Measurements from ENCODE around the gene ANO1.

ANO1 gene

GRCh38 chr11:70186936-70187335 is 108.8 kb downstream of the ANO1 start:
- no peaks in the 10 kb centered on the region for H3K36me3 ChIP-seq (ENCODE audit: insufficient read depth, low read length)
- no peaks in the 10 kb centered on the region for H3K4me1 ChIP-seq (ENCODE audit: insufficient read depth, low read length, severe bottlenecking)
- no peak overlapping the region for H3K9ac ChIP-seq (ENCODE audit: low read length)
- peaks cover 4% of the 10 kb centered on the region; the same call in 1 of the 2 replicates for H3K27me3 ChIP-seq (ENCODE audit: insufficient read depth, low read length)
- H3K79me2 ChIP-seq (ENCODE audit: insufficient read depth, low read length): no peaks in the 10 kb centered on the region
- no peaks in the 10 kb centered on the region for H3K9me2 ChIP-seq (ENCODE audit: low read depth, low read length)
- no peak overlapping the region for H3K4me2 ChIP-seq (ENCODE audit: low read length)
- TF ChIP-seq CTCF (IDR thresholded peaks at IDR 0.05; ENCODE audit: low read length) (no peak), EZH2 (IDR thresholded peaks at IDR 0.05; ENCODE audit: borderline replicate concordance, low read length) (no peak)
- no peaks in the 10 kb centered on the region for H3K9me3 ChIP-seq (ENCODE audit: low read length)
- H3F3A ChIP-seq (ENCODE audit: insufficient read depth, low read length): no peaks in the 10 kb centered on the region
- H3K4me3 ChIP-seq (ENCODE audit: low read depth, low read length, poor library complexity, severe bottlenecking): no peak overlapping the region
- no peak overlapping the region for H3K27ac ChIP-seq (ENCODE audit: low read depth, low read length, poor library complexity, severe bottlenecking)
- H4K20me1 ChIP-seq (ENCODE audit: insufficient read depth, low read length): no peaks in the 10 kb centered on the region
- H2AFZ ChIP-seq (ENCODE audit: low read length): no peak overlapping the region

DNA sequence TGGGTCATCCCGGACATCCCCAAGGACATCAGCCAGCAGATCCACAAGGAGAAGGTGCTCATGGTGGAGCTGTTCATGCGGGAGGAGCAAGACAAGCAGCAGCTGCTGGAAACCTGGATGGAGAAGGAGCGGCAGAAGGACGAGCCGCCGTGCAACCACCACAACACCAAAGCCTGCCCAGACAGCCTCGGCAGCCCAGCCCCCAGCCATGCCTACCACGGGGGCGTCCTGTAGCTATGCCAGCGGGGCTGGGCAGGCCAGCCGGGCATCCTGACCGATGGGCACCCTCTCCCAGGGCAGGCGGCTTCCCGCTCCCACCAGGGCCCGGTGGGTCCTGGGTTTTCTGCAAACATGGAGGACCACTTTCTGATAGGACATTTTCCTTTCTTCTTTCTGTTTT is 109.7 kb downstream of the ANO1 start:
- H3K27me3 ChIP-seq (ENCODE audit: insufficient read depth, low read length): peaks cover 4% of the 10 kb centered on the region; the same call in 1 of the 2 replicates
- no peak overlapping the region for H3K4me2 ChIP-seq (ENCODE audit: low read length)
- no peak for TF ChIP-seq EZH2 (IDR thresholded peaks at IDR 0.05; ENCODE audit: borderline replicate concordance, low read length)
- no peak for TF ChIP-seq CTCF (IDR thresholded peaks at IDR 0.05; ENCODE audit: low read length)
- no peaks in the 10 kb centered on the region for H3F3A ChIP-seq (ENCODE audit: insufficient read depth, low read length)
- H2AFZ ChIP-seq (ENCODE audit: low read length): no peak overlapping the region
- H3K4me1 ChIP-seq (ENCODE audit: insufficient read depth, low read length, severe bottlenecking): no peaks in the 10 kb centered on the region
- H3K79me2 ChIP-seq (ENCODE audit: insufficient read depth, low read length): no peaks in the 10 kb centered on the region
- no peaks in the 10 kb centered on the region for H3K9me3 ChIP-seq (ENCODE audit: low read length)
- H3K36me3 ChIP-seq (ENCODE audit: insufficient read depth, low read length): no peaks in the 10 kb centered on the region
- H4K20me1 ChIP-seq (ENCODE audit: insufficient read depth, low read length): no peaks in the 10 kb centered on the region
- H3K27ac ChIP-seq (ENCODE audit: low read depth, low read length, poor library complexity, severe bottlenecking): no peak overlapping the region
- no peak overlapping the region for H3K9ac ChIP-seq (ENCODE audit: low read length)
- no peaks in the 10 kb centered on the region for H3K9me2 ChIP-seq (ENCODE audit: low read depth, low read length)
- no peak overlapping the region for H3K4me3 ChIP-seq (ENCODE audit: low read depth, low read length, poor library complexity, severe bottlenecking)

GRCh38 chr11:70189622-70190021 is 111.5 kb downstream of the ANO1 start:
- Histone ChIP-seq H3K9me2 (ENCODE audit: low read depth, low read length) (no peaks in the 10 kb centered on the region), H3K79me2 (ENCODE audit: insufficient read depth, low read length) (no peaks in the 10 kb centered on the region), H3K9me3 (ENCODE audit: low read length) (no peaks in the 10 kb centered on the region), H3K4me2 (ENCODE audit: low read length) (no peak overlapping the region), H3K27me3 (ENCODE audit: insufficient read depth, low read length) (no peaks in the 10 kb centered on the region; the same call in 1 of the 2 replicates), H3K4me3 (ENCODE audit: low read depth, low read length, poor library complexity, severe bottlenecking) (no peak overlapping the region), H3K9ac (ENCODE audit: low read length) (no peak overlapping the region), H4K20me1 (ENCODE audit: insufficient read depth, low read length) (no peaks in the 10 kb centered on the region), H3K27ac (ENCODE audit: low read depth, low read length, poor library complexity, severe bottlenecking) (no peak overlapping the region), H3K36me3 (ENCODE audit: insufficient read depth, low read length) (no peaks in the 10 kb centered on the region), H2AFZ (ENCODE audit: low read length) (no peak overlapping the region), H3K4me1 (ENCODE audit: insufficient read depth, low read length, severe bottlenecking) (no peaks in the 10 kb centered on the region), H3F3A (ENCODE audit: insufficient read depth, low read length) (no peaks in the 10 kb centered on the region)
- TF ChIP-seq EZH2 (IDR thresholded peaks at IDR 0.05; ENCODE audit: borderline replicate concordance, low read length): no peak

DNA sequence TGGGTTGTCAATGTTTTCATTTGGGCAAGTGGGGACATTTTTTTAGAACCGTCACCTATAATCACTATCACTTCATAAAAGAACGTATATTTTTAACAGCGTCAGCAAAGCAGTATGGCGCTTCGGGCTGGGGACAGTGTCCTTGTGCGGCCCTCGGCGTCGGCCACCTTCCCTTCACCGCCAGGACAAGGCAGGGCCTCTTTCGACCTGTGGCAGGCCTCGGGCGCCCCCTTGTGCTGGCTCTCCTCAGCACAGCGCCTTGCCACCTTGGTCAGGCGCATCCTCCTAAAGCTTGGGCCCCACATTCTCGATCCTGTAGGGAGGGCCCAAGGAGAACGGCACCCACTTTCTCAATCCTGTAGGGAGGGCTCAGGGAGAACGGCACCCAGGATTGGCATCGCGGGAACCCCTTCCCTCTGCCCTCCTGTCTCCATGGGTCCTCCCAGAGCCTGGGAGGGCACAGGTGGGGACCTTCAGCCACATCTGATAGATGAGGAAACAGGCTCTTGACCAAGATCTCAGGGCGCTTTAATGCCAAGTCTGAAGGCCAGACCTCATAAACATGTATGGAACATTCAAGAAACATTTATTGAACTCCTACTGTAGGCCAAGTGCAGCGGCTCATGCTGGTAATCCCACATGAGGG is 113.5 kb downstream of the ANO1 start:
- Histone ChIP-seq H3K79me2 (ENCODE audit: insufficient read depth, low read length) (no peaks in the 10 kb centered on the region), H3K4me1 (ENCODE audit: insufficient read depth, low read length, severe bottlenecking) (no peaks in the 10 kb centered on the region), H3K27me3 (ENCODE audit: insufficient read depth, low read length) (no peaks in the 10 kb centered on the region; the same call in 1 of the 2 replicates), H3K4me3 (ENCODE audit: low read depth, low read length, poor library complexity, severe bottlenecking) (no peak overlapping the region), H3K9ac (ENCODE audit: low read length) (no peak overlapping the region), H3K27ac (ENCODE audit: low read depth, low read length, poor library complexity, severe bottlenecking) (no peak overlapping the region), H3K4me2 (ENCODE audit: low read length) (no peak overlapping the region), H3K9me2 (ENCODE audit: low read depth, low read length) (no peaks in the 10 kb centered on the region), H3K36me3 (ENCODE audit: insufficient read depth, low read length) (no peaks in the 10 kb centered on the region), H3K9me3 (ENCODE audit: low read length) (no peaks in the 10 kb centered on the region), H2AFZ (ENCODE audit: low read length) (no peak overlapping the region), H3F3A (ENCODE audit: insufficient read depth, low read length) (no peaks in the 10 kb centered on the region), H4K20me1 (ENCODE audit: insufficient read depth, low read length) (no peaks in the 10 kb centered on the region)
- no peak for TF ChIP-seq EZH2 (IDR thresholded peaks at IDR 0.05; ENCODE audit: borderline replicate concordance, low read length)
- TF ChIP-seq CTCF (IDR thresholded peaks at IDR 0.05; ENCODE audit: low read length): peak; percentile 67
